GM19035 (cell line): Measurements from ENCODE around the gene FAM13A.
"Not testable (repeated sequence)": the region's sequence is repeated elsewhere in the genome, so short reads cannot be mapped to it uniquely, and the experiment has no call there.

Experiments used
- ATAC-seq: cut with Tn5 transposase; IDR thresholded peaks from one replicate; pipeline ENCODE4 v1.9.1; 2021; ENCODE audit not compliant: unreplicated experiment

FAM13A gene

GRCh38 chr4:89044147-89044900, 12.7 kb downstream of the FAM13A start:
- ATAC-seq, result no peak

GRCh38 chr4:89042055-89042454, 14.9 kb downstream of the FAM13A start:
- ATAC-seq, result no peak

- ATAC-seq, result no peak
Measured at GRCh38 chr4:89039730-89040338, 17.2 kb downstream of the FAM13A start.

- ATAC-seq, result no peak
Measured at GRCh38 chr4:89036535-89036934, 20.4 kb downstream of the FAM13A start.

- ATAC-seq, result no peak
Measured at GRCh38 chr4:89031272-89031671, 25.7 kb downstream of the FAM13A start.

GRCh38 chr4:89029591-89029990, 27.4 kb downstream of the FAM13A start:
- no peak for ATAC-seq

- no peak for ATAC-seq
Measured at GRCh38 chr4:89026542-89026941, 30.4 kb downstream of the FAM13A start.

- ATAC-seq, result peak; percentile 98
Measured at GRCh38 chr4:89024051-89024675, 32.8 kb downstream of the FAM13A start.

- no peak for ATAC-seq
Measured at GRCh38 chr4:89023140-89023539, 33.8 kb downstream of the FAM13A start.

- no peak for ATAC-seq
Measured at GRCh38 chr4:89022426-89023128, 34.4 kb downstream of the FAM13A start.

- no peak for ATAC-seq
Measured at GRCh38 chr4:89021684-89022083, 35.3 kb downstream of the FAM13A start.

GRCh38 chr4:89021062-89021461, 35.9 kb downstream of the FAM13A start:
- no peak for ATAC-seq

GRCh38 chr4:89014897-89015296, 42.1 kb downstream of the FAM13A start:
- ATAC-seq, result not testable (repeated sequence)

GRCh38 chr4:89009761-89010369, 47.1 kb downstream of the FAM13A start:
- no peak for ATAC-seq

- ATAC-seq, result no peak
Measured at GRCh38 chr4:89009115-89009514, 47.9 kb downstream of the FAM13A start.

- no peak for ATAC-seq
Measured at GRCh38 chr4:89008166-89008565, 48.8 kb downstream of the FAM13A start.

- no peak for ATAC-seq
Measured at GRCh38 chr4:89007338-89007939, 49.5 kb downstream of the FAM13A start.

- no peak for ATAC-seq
Measured at GRCh38 chr4:89006307-89006706, 50.7 kb downstream of the FAM13A start.

- ATAC-seq, result not testable (repeated sequence)
Measured at GRCh38 chr4:89005066-89005465, 51.9 kb downstream of the FAM13A start.

- ATAC-seq, result no peak
Measured at GRCh38 chr4:89001647-89002445, 55.1 kb downstream of the FAM13A start.
